HepG2 (cell line): ENCODE data around the gene LRRC72. TPM values are rescaled to one million over a fixed set of nuclear protein-coding genes. Genes with fewer than 3 reads are reported as not detected.

Experiments
- ATAC-seq: fragments of 200-7000 bp; cut with Tn5 transposase; 3 replicates; pipeline ENCODE4 v1.9.1; 2020; ENCODE audit warnings: mild to moderate bottlenecking, moderate library complexity
- BruUV-seq: library from RNA; stranded (reverse); fragments of 400-500 nt; replicated peaks from 2 replicates; lab custom pipeline; 2021; lab: Mats Ljungman, UMichigan
- CTCF ChIA-PET: fragments of 300-600 bp; formaldehyde crosslinking; extraction: SDS; loops from one replicate; lab custom pipeline; 2021; ENCODE audit warnings: low total read pairs, inconsistent platforms, low intra/inter-chr PET ratio; lab: Yijun Ruan, JAX
- POLR2A ChIA-PET: fragments of 350-600 bp; sonication (Branson Sonifier 250); formaldehyde crosslinking; loops from one replicate; lab custom pipeline; 2020; ENCODE audit warnings: antibody characterized with exemption, inconsistent platforms; lab: Yijun Ruan, JAX
- DNase-seq: peaks from one replicate; pipeline ENCODE4 v3.0.0-alpha.2; 2015; ENCODE audit warnings: low spot score
- FAIRE-seq: peaks from 3 replicates; lab custom pipeline; 2011; peaks lifted over from hg19 to GRCh38; lab: Jason Lieb, UNC
- H2AFZ ChIP-seq: one replicate; pipeline ENCODE4 v1.6.1; 2011; ENCODE audit warnings: low read length, inconsistent platforms
- H3K27ac ChIP-seq: fragments of 300-600 bp; 3 replicates; pipeline ENCODE4 v1.8.0; 2011; ENCODE audit warnings: mixed run types, mild to moderate bottlenecking, mixed read lengths, low read length, inconsistent platforms; ENCODE audit not compliant: insufficient read depth; ENCODE audit errors: extremely low read length
- H3K27me3 ChIP-seq, 2 experiments: fragments of 200-600 bp in 1 of 2; 2 replicates in 1 of 2; 3 replicates in 1 of 2; pipeline versions ENCODE4 v1.6.0 to v1.8.0; 2011; ENCODE audit warnings: low read length in 2 of 2, mild to moderate bottlenecking in 2 of 2, moderate library complexity in 2 of 2, inconsistent platforms in 1 of 2; ENCODE audit not compliant: insufficient read depth in 2 of 2, control insufficient read depth in 1 of 2
- H3K36me3 ChIP-seq, 2 experiments: fragments of 200-600 bp in 1 of 2; replicated peaks in 1 of 2; 2 replicates in 1 of 2; 3 replicates in 1 of 2; pipeline versions ENCODE4 v1.5.1 to v1.8.0; 2011; ENCODE audit warnings: low read length in 2 of 2, inconsistent platforms in 1 of 2; ENCODE audit not compliant: insufficient read depth in 2 of 2, control insufficient read depth in 1 of 2
- H3K4me1 ChIP-seq: 2 replicates; pipeline ENCODE4 v1.5.1; 2012; ENCODE audit warnings: low read length, inconsistent platforms; ENCODE audit not compliant: insufficient read depth
- H3K4me2 ChIP-seq: 2 replicates; pipeline ENCODE4 v1.6.0; 2011; ENCODE audit warnings: low read depth, low read length, inconsistent platforms
- H3K4me3 ChIP-seq, 3 experiments: fragments of 200-600 bp in 1 of 3; sonication (generic), shearing (Covaris generic) in 1 of 3; replicated peaks in 1 of 3; 2 replicates each; pipeline ENCODE4 v1.5.1; 2011 to 2016; ENCODE audit warnings: low read length in 3 of 3, inconsistent platforms in 2 of 3, low read depth in 2 of 3, mild to moderate bottlenecking in 2 of 3, control low read depth in 1 of 3, mixed read lengths in 1 of 3; ENCODE audit not compliant: insufficient read depth in 1 of 3
- H3K79me2 ChIP-seq: one replicate; pipeline ENCODE4 v1.6.1; 2011; ENCODE audit warnings: low read length, inconsistent platforms; ENCODE audit not compliant: insufficient read depth
- H3K9ac ChIP-seq: 2 replicates; pipeline ENCODE4 v1.6.0; 2011; ENCODE audit warnings: mild to moderate bottlenecking, low read depth, low read length, inconsistent platforms; ENCODE audit not compliant: insufficient read depth
- H3K9me3 ChIP-seq: 2 replicates; pipeline ENCODE4 v1.5.1; 2012; ENCODE audit warnings: mild to moderate bottlenecking, low read length
- H4K20me1 ChIP-seq: 2 replicates; pipeline ENCODE4 v1.6.0; 2011; ENCODE audit warnings: inconsistent platforms, mild to moderate bottlenecking, low read length, moderate library complexity; ENCODE audit not compliant: insufficient read depth
- HNF1B ChIP-seq: sonication (generic); formaldehyde crosslinking; IDR thresholded peaks from 2 replicates; pipeline ENCODE4 v1.5.1; 2020; ENCODE audit warnings: mild to moderate bottlenecking, moderate library complexity, missing genetic modification reagents
- SALL2 ChIP-seq: sonication (generic); formaldehyde crosslinking; IDR thresholded peaks from 2 replicates; pipeline ENCODE4 v1.8.1; 2023; ENCODE audit warnings: mild to moderate bottlenecking, missing genetic modification reagents, inconsistent platforms
- ZBTB14 ChIP-seq: sonication (generic); formaldehyde crosslinking; IDR thresholded peaks from 2 replicates; pipeline ENCODE4 v1.4.0; 2020; ENCODE audit warnings: missing genetic modification reagents
- ZNF280B ChIP-seq: sonication (generic); formaldehyde crosslinking; IDR thresholded peaks from 2 replicates; pipeline ENCODE4 v1.5.0; 2020; ENCODE audit warnings: missing genetic modification reagents, mild to moderate bottlenecking, borderline replicate concordance
- ZNF326 ChIP-seq: sonication (generic); formaldehyde crosslinking; IDR thresholded peaks from 2 replicates; pipeline ENCODE4 v1.4.0; 2020; ENCODE audit warnings: missing genetic modification reagents, borderline replicate concordance
- ZNF44 ChIP-seq: sonication (generic); formaldehyde crosslinking; IDR thresholded peaks from 2 replicates; pipeline ENCODE4 v1.5.1; 2020; ENCODE audit warnings: mild to moderate bottlenecking, missing genetic modification reagents
- ZNF577 ChIP-seq: sonication (generic); formaldehyde crosslinking; IDR thresholded peaks from 2 replicates; pipeline ENCODE4 v1.4.0; 2020; ENCODE audit warnings: mild to moderate bottlenecking, low read depth, missing genetic modification reagents, borderline replicate concordance
- ZNF709 ChIP-seq: sonication (generic); formaldehyde crosslinking; IDR thresholded peaks from 2 replicates; pipeline ENCODE4 v1.5.0; 2020; ENCODE audit warnings: mild to moderate bottlenecking, missing genetic modification reagents
- ZNF768 ChIP-seq: sonication (generic); formaldehyde crosslinking; IDR thresholded peaks from 2 replicates; pipeline ENCODE4 v1.4.0; 2020; ENCODE audit warnings: missing genetic modification reagents
- ZNF800 ChIP-seq: sonication (generic); formaldehyde crosslinking; IDR thresholded peaks from 2 replicates; pipeline ENCODE4 v1.4.0; 2020; ENCODE audit warnings: missing genetic modification reagents
- ZSCAN12 ChIP-seq: sonication (generic); formaldehyde crosslinking; IDR thresholded peaks from 2 replicates; pipeline ENCODE4 v1.9.0; 2021; ENCODE audit warnings: mild to moderate bottlenecking, missing genetic modification reagents
- WGBS: methylation state at CpG from one replicate; pipeline ENCODE4 v1.1.6; 2017; ENCODE audit warnings: low lambda C conversion rate; 5-methylcytosine and 5-hydroxymethylcytosine counted together
- in situ Hi-C: cut with HindIII; loops from 2 replicates; pipeline ENCODE4 v1.10.0; 2017; ENCODE audit warnings: low pct_unique_long_range_greater_than_20kb; ENCODE audit not compliant: extremely low pct_ligation_motif_present
- intact Hi-C: fragments of 100-400 bp; cut with micrococcal nuclease; formaldehyde crosslinking; loops from one replicate; pipeline ENCODE4 v1.10.0; 2022; ENCODE audit not compliant: unreplicated experiment
- polyA plus RNA-seq, 8 experiments: library from polyadenylated mRNA; depleted of rRNA in 3 of 8; stranded (reverse) in 7 of 8; unstranded in 1 of 8; fragments of >200 nt; fragmentation: Illumina TruSeq in 4 of 8; extraction: Trizol in 4 of 8; gene quantifications; 2 replicates each; pipeline versions ENCODE4 v1.2.1 to v1.2.3, GENCODE V29; 2011 to 2016; ENCODE audit warnings: low read depth in 4 of 8, missing spikeins in 1 of 8, mixed read lengths in 1 of 8; ENCODE audit not compliant: insufficient read depth in 1 of 8
- total RNA-seq, 5 experiments: library from RNA; depleted of rRNA; stranded (reverse); fragments of >200 nt; fragmentation: Illumina TruSeq; extraction: Trizol; gene quantifications; 2 replicates each; pipeline ENCODE4 v1.2.3, GENCODE V29; 2016; ENCODE audit warnings: low read depth in 1 of 5

LRRC72 gene
- total and polyA plus RNA-seq, 2 of the 13 experiments (the other 11 are each of a cell fraction or from before 2014, with no cell fraction given), result not detected

- TF ChIP-seq HNF1B (CRISPR knock-in tag), result no peak
These were observed 58.9 kb downstream of the LRRC72 start (continued) for GRCh38 chr7:16585540-16585939.

- Histone ChIP-seq H3K9ac (no peak overlapping the region), H4K20me1 (no peaks in the 10 kb centered on the region), H2AFZ (no peak overlapping the region), H3K4me3 (no peak overlapping the region), H3K36me3 (no peaks in the 10 kb centered on the region), H3K4me2 (no peak overlapping the region), H3K9me3 (no peaks in the 10 kb centered on the region), H3K79me2 (no peaks in the 10 kb centered on the region), H3K27ac (no peak overlapping the region), H3K4me1 (no peaks in the 10 kb centered on the region), H3K27me3 (peaks cover 0 to 3% of the 10 kb centered on the region in 2 experiments; a peak in 1 of 5 replicates)
- ATAC-seq (no peak), FAIRE-seq (no peak), DNase-seq (no peak)
- ChIA-PET POLR2A (no interaction called here), CTCF (no interaction called here)
- TF ChIP-seq ZNF280B (CRISPR knock-in tag), result no peak
- no peak for TF ChIP-seq ZNF326
- TF ChIP-seq ZNF577, result no peak
- no peak for TF ChIP-seq SALL2 (CRISPR knock-in tag)
- TF ChIP-seq ZNF768 (CRISPR knock-in tag), result no peak
- no peak for TF ChIP-seq ZSCAN12 (CRISPR knock-in tag)
- no peak for TF ChIP-seq ZNF709
- TF ChIP-seq ZBTB14, result no peak
- no peak for TF ChIP-seq ZNF44
- TF ChIP-seq ZNF800 (CRISPR knock-in tag), result no peak
- 77% methylated on average over 41 of the region's 42 CpGs for WGBS
- intact Hi-C loops (no loop called here), in situ Hi-C loops (no loop called here)
- no TSS peak for BruUV-seq
These were observed 59.7 kb downstream of the LRRC72 start for GRCh38 chr7:16586081-16586874.
